ENCODE measurements around the gene AOC1. TPM values are rescaled to one million over a fixed set of nuclear protein-coding genes. Genes with fewer than 3 reads are reported as not detected.
A peak's percentile ranks its signal among the peaks of the same experiment; 100 is the strongest.

The AOC1 gene
- total and polyA plus RNA-seq, 2 of the 13 experiments (the other 11 are each of a cell fraction or from before 2014, with no cell fraction given), result not detected

DNA sequence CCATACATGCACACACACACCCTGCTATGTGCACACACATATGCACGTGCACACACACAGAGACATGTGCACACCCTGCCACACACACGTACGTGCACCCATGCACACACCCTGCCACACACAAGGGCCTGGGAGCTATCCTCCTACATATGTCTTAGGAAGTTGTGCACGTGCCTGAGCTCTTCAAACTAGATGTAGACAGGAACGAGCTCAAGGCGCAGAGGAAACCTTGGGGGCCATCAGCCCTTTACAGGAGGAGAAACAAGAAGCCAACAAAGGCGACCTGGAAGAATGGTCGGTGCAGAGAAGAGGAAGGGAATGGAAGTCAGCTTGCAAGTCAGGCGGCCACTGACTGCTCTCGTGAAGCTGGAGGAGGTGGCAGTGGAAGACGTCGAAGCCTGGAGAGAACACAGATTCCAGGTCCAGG, 58.7 kb downstream of the AOC1 start:
- DNase-seq (ENCODE audit: low spot score) (no peak), ATAC-seq (peak; percentile 53), FAIRE-seq (no peak)
- no TSS peak for BruUV-seq (replicated peaks)
- ChIA-PET POLR2A (no interaction called here), CTCF (ENCODE audit: low intra/inter-chr PET ratio, low total read pairs) (no interaction called here)
- Histone ChIP-seq H3K9me3 (ENCODE audit: low read length) (no peaks in the 10 kb centered on the region), H4K20me1 (ENCODE audit: insufficient read depth, low read length) (no peaks in the 10 kb centered on the region), H3K27ac (ENCODE audit: extremely low read length, insufficient read depth, low read length) (no peak overlapping the region), H2AFZ (ENCODE audit: low read length) (no peak overlapping the region), H3K4me3 (replicated peaks in 1 of 3; ENCODE audit: insufficient read depth in 1 of 3, low read depth in 2 of 3, low read length in 3 of 3) (no peak overlapping the region), H3K4me1 (ENCODE audit: insufficient read depth, low read length) (no peaks in the 10 kb centered on the region), H3K36me3 (replicated peaks in 1 of 2; ENCODE audit: control insufficient read depth in 1 of 2, insufficient read depth in 2 of 2, low read length in 2 of 2) (no peaks in the 10 kb centered on the region), H3K27me3 (ENCODE audit: control insufficient read depth in 1 of 2, insufficient read depth in 2 of 2, low read length in 2 of 2) (peaks cover 0 to 26% of the 10 kb centered on the region in 2 experiments; a peak in 1 of 5 replicates), H3K79me2 (ENCODE audit: insufficient read depth, low read length) (no peaks in the 10 kb centered on the region), H3K9ac (ENCODE audit: insufficient read depth, low read depth, low read length) (no peak overlapping the region), H3K4me2 (ENCODE audit: low read depth, low read length) (no peak overlapping the region)
- in situ Hi-C loops (cut with HindIII; ENCODE audit: extremely low pct_ligation_motif_present, low pct_unique_long_range_greater_than_20kb), result no loop called here
- TF ChIP-seq, protein P1, sequence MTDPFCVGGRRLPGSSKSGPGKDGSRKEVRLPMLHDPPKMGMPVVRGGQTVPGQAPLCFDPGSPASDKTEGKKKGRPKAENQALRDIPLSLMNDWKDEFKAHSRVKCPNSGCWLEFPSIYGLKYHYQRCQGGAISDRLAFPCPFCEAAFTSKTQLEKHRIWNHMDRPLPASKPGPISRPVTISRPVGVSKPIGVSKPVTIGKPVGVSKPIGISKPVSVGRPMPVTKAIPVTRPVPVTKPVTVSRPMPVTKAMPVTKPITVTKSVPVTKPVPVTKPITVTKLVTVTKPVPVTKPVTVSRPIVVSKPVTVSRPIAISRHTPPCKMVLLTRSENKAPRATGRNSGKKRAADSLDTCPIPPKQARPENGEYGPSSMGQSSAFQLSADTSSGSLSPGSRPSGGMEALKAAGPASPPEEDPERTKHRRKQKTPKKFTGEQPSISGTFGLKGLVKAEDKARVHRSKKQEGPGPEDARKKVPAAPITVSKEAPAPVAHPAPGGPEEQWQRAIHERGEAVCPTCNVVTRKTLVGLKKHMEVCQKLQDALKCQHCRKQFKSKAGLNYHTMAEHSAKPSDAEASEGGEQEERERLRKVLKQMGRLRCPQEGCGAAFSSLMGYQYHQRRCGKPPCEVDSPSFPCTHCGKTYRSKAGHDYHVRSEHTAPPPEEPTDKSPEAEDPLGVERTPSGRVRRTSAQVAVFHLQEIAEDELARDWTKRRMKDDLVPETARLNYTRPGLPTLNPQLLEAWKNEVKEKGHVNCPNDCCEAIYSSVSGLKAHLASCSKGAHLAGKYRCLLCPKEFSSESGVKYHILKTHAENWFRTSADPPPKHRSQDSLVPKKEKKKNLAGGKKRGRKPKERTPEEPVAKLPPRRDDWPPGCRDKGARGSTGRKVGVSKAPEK (CRISPR knock-in tag; IDR thresholded peaks at IDR 0.05; ENCODE audit: borderline replicate concordance), result no peak
- TF ChIP-seq, protein P2, sequence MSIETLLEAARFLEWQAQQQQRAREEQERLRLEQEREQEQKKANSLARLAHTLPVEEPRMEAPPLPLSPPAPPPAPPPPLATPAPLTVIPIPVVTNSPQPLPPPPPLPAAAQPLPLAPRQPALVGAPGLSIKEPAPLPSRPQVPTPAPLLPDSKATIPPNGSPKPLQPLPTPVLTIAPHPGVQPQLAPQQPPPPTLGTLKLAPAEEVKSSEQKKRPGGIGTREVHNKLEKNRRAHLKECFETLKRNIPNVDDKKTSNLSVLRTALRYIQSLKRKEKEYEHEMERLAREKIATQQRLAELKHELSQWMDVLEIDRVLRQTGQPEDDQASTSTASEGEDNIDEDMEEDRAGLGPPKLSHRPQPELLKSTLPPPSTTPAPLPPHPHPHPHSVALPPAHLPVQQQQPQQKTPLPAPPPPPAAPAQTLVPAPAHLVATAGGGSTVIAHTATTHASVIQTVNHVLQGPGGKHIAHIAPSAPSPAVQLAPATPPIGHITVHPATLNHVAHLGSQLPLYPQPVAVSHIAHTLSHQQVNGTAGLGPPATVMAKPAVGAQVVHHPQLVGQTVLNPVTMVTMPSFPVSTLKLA (IDR thresholded peaks at IDR 0.05), result peak; percentile 90
- intact Hi-C loops (cut with micrococcal nuclease; ENCODE audit: unreplicated experiment), result no loop called here
- 21% methylated on average over 12 of the region's 12 CpGs for WGBS (ENCODE audit: low lambda C conversion rate)

Other genes starting within 250 kb of the AOC1 start
- gene GIMAP6, start 220.1 kb upstream of the AOC1 start, total RNA-seq (2016; rRNA removed; fragmentation: Illumina TruSeq; extraction: Trizol), result not detected in 2 replicates
- gene GIMAP6, start 220.1 kb upstream of the AOC1 start, polyA plus RNA-seq (2011; rRNA removed), result not detected in 2 replicates
- 1.4 and 2.2 TPM in 2 replicates for gene GIMAP2, start 166.8 kb upstream of the AOC1 start, total RNA-seq (2016; rRNA removed; fragmentation: Illumina TruSeq; extraction: Trizol)
- 0.49 and 0.67 TPM in 2 replicates for gene GIMAP2, start 166.8 kb upstream of the AOC1 start, polyA plus RNA-seq (2011; rRNA removed)
- not detected in 2 replicates for gene GIMAP1, start 135.9 kb upstream of the AOC1 start, total RNA-seq (2016; rRNA removed; fragmentation: Illumina TruSeq; extraction: Trizol)
- not detected in 2 replicates for gene GIMAP1, start 135.9 kb upstream of the AOC1 start, polyA plus RNA-seq (2011; rRNA removed)
- not detected in 2 replicates for gene GIMAP5, start 115.1 kb upstream of the AOC1 start, total RNA-seq (2016; rRNA removed; fragmentation: Illumina TruSeq; extraction: Trizol)
- not detected in 2 replicates for gene GIMAP5, start 115.1 kb upstream of the AOC1 start, polyA plus RNA-seq (2011; rRNA removed)
- gene TMEM176B, start 52.2 kb upstream of the AOC1 start, total RNA-seq (2016; rRNA removed; fragmentation: Illumina TruSeq; extraction: Trizol), result not detected in 2 replicates
- not detected in 2 replicates for gene TMEM176B, start 52.2 kb upstream of the AOC1 start, polyA plus RNA-seq (2011; rRNA removed)
- gene TMEM176A, start 51.7 kb upstream of the AOC1 start, total RNA-seq (2016; rRNA removed; fragmentation: Illumina TruSeq; extraction: Trizol), result not detected in 2 replicates
- gene TMEM176A, start 51.7 kb upstream of the AOC1 start, polyA plus RNA-seq (2011; rRNA removed), result not detected in 2 replicates
- 0.11 TPM in 1 of 2 replicates, not detected in the other for gene KCNH2, start 125.8 kb downstream of the AOC1 start, total RNA-seq (2016; rRNA removed; fragmentation: Illumina TruSeq; extraction: Trizol)
- gene KCNH2, start 125.8 kb downstream of the AOC1 start, polyA plus RNA-seq (2011; rRNA removed), result 0.09 and 0.12 TPM in 2 replicates
- 3.7 and 4.8 TPM in 2 replicates for gene NOS3, start 138.5 kb downstream of the AOC1 start, total RNA-seq (2016; rRNA removed; fragmentation: Illumina TruSeq; extraction: Trizol)
- gene NOS3, start 138.5 kb downstream of the AOC1 start, polyA plus RNA-seq (2011; rRNA removed), result 7.5 and 10.1 TPM in 2 replicates
- not detected in 2 replicates for gene ATG9B, start 172.0 kb downstream of the AOC1 start, total RNA-seq (2016; rRNA removed; fragmentation: Illumina TruSeq; extraction: Trizol)
- gene ATG9B, start 172.0 kb downstream of the AOC1 start, polyA plus RNA-seq (2011; rRNA removed), result 0.24 and 0.39 TPM in 2 replicates
- gene ABCB8, start 175.9 kb downstream of the AOC1 start, total RNA-seq (2016; rRNA removed; fragmentation: Illumina TruSeq; extraction: Trizol), result 7.2 and 16.7 TPM in 2 replicates
- 6.6 and 6.9 TPM in 2 replicates for gene ABCB8, start 175.9 kb downstream of the AOC1 start, polyA plus RNA-seq (2011; rRNA removed)
- not detected in 2 replicates for gene ASIC3, start 196.0 kb downstream of the AOC1 start, total RNA-seq (2016; rRNA removed; fragmentation: Illumina TruSeq; extraction: Trizol)
- 0.50 and 0.51 TPM in 2 replicates for gene ASIC3, start 196.0 kb downstream of the AOC1 start, polyA plus RNA-seq (2011; rRNA removed)
- 21.3 and 22.6 TPM in 2 replicates for gene CDK5, start 205.4 kb downstream of the AOC1 start, total RNA-seq (2016; rRNA removed; fragmentation: Illumina TruSeq; extraction: Trizol)
- gene CDK5, start 205.4 kb downstream of the AOC1 start, polyA plus RNA-seq (2011; rRNA removed), result 16.4 and 17.3 TPM in 2 replicates
- 47.4 and 73.4 TPM in 2 replicates for gene SLC4A2, start 207.1 kb downstream of the AOC1 start, total RNA-seq (2016; rRNA removed; fragmentation: Illumina TruSeq; extraction: Trizol)
- gene SLC4A2, start 207.1 kb downstream of the AOC1 start, polyA plus RNA-seq (2011; rRNA removed), result 46.0 and 51.9 TPM in 2 replicates
- 33.0 and 52.9 TPM in 2 replicates for gene FASTK, start 228.3 kb downstream of the AOC1 start, total RNA-seq (2016; rRNA removed; fragmentation: Illumina TruSeq; extraction: Trizol)
- gene FASTK, start 228.3 kb downstream of the AOC1 start, polyA plus RNA-seq (2011; rRNA removed), result 55.7 and 69.5 TPM in 2 replicates
- gene TMUB1, start 231.0 kb downstream of the AOC1 start, total RNA-seq (2016; rRNA removed; fragmentation: Illumina TruSeq; extraction: Trizol), result 31.8 and 51.6 TPM in 2 replicates
- gene TMUB1, start 231.0 kb downstream of the AOC1 start, polyA plus RNA-seq (2011; rRNA removed), result 44.8 and 47.8 TPM in 2 replicates
- 24.9 and 31.3 TPM in 2 replicates for gene AGAP3, start 234.0 kb downstream of the AOC1 start, total RNA-seq (2016; rRNA removed; fragmentation: Illumina TruSeq; extraction: Trizol)
- gene AGAP3, start 234.0 kb downstream of the AOC1 start, polyA plus RNA-seq (2011; rRNA removed), result 61.4 and 62.0 TPM in 2 replicates

All from HepG2 (cell line).